PC-3 (cell line): ENCODE measurements around the gene ZNF573.

Experiments used
- EZH2 ChIP-seq: fragments of 300-600 bp; sonication (generic); IDR thresholded peaks from one replicate; pipeline ENCODE4 v1.6.1; 2017; ENCODE audit warnings: antibody characterized with exemption, mild to moderate bottlenecking, low read length; ENCODE audit not compliant: unreplicated experiment
- TF ChIP-seq, protein P1 (sequence below): fragments of 300-600 bp; sonication (generic); conservative IDR thresholded peaks from 2 replicates; pipeline ENCODE4 v1.5.1; 2017; ENCODE audit warnings: antibody characterized with exemption, low read depth, mild to moderate bottlenecking, low read length

- no peak for TF ChIP-seq EZH2
- TF ChIP-seq, protein P1, sequence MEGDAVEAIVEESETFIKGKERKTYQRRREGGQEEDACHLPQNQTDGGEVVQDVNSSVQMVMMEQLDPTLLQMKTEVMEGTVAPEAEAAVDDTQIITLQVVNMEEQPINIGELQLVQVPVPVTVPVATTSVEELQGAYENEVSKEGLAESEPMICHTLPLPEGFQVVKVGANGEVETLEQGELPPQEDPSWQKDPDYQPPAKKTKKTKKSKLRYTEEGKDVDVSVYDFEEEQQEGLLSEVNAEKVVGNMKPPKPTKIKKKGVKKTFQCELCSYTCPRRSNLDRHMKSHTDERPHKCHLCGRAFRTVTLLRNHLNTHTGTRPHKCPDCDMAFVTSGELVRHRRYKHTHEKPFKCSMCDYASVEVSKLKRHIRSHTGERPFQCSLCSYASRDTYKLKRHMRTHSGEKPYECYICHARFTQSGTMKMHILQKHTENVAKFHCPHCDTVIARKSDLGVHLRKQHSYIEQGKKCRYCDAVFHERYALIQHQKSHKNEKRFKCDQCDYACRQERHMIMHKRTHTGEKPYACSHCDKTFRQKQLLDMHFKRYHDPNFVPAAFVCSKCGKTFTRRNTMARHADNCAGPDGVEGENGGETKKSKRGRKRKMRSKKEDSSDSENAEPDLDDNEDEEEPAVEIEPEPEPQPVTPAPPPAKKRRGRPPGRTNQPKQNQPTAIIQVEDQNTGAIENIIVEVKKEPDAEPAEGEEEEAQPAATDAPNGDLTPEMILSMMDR: no peak
These were observed 11.0 kb upstream of the ZNF573 start for GRCh38 chr19:37790244-37790925.
